Right forelimb (tissue), 1 donor: ENCODE results near the gene CNIH2.
"Not testable (repeated sequence)": the region's sequence is repeated elsewhere in the genome, so short reads cannot be mapped to it uniquely, and the experiment has no call there.

Experiments
- DNase-seq: peaks from one replicate; pipeline ENCODE4 v3.0.0-alpha.2; 2018

The CNIH2 gene

GRCh38 chr11:66259956-66260355 lies 18.0 kb upstream of the CNIH2 start:
- DNase-seq, result no peak

- DNase-seq, result no peak
Measured at GRCh38 chr11:66261578-66261977, 16.4 kb upstream of the CNIH2 start.

GRCh38 chr11:66262191-66262590 lies 15.8 kb upstream of the CNIH2 start:
- DNase-seq, result no peak

- DNase-seq, result no peak
Measured at GRCh38 chr11:66262696-66263095, 15.3 kb upstream of the CNIH2 start.

- no peak for DNase-seq
Measured at GRCh38 chr11:66263231-66263630, 14.7 kb upstream of the CNIH2 start.

- no peak for DNase-seq
Measured at GRCh38 chr11:66263785-66264184, 14.2 kb upstream of the CNIH2 start.

GRCh38 chr11:66264383-66264782 lies 13.6 kb upstream of the CNIH2 start:
- no peak for DNase-seq

GRCh38 chr11:66264914-66265313 lies 13.1 kb upstream of the CNIH2 start:
- DNase-seq, result no peak

GRCh38 chr11:66265531-66266377 lies 12.2 kb upstream of the CNIH2 start:
- DNase-seq, result no peak

GRCh38 chr11:66266378-66267038 lies 11.5 kb upstream of the CNIH2 start:
- no peak for DNase-seq

GRCh38 chr11:66267039-66267378 lies 11.0 kb upstream of the CNIH2 start:
- no peak for DNase-seq

GRCh38 chr11:66267379-66268243 lies 10.4 kb upstream of the CNIH2 start:
- DNase-seq, result peak; percentile 97

- peak; percentile 100 for DNase-seq
Measured at GRCh38 chr11:66268244-66268951, 9.6 kb upstream of the CNIH2 start, which contains the start of gene RAB1B. Gene RAB1B, plus strand, starts transcription at chr11:66268639. Its CDS starts 41 bp downstream, at chr11:66268680.

GRCh38 chr11:66268952-66269905 lies 8.7 kb upstream of the CNIH2 start:
- DNase-seq, result no peak

GRCh38 chr11:66271816-66272215 lies 6.2 kb upstream of the CNIH2 start:
- DNase-seq, result no peak

- DNase-seq, result no peak
Measured at GRCh38 chr11:66272596-66272995, 5.4 kb upstream of the CNIH2 start.

GRCh38 chr11:66274219-66274618 lies 3.8 kb upstream of the CNIH2 start:
- no peak for DNase-seq

- DNase-seq, result no peak
Measured at GRCh38 chr11:66275396-66275795, 2.6 kb upstream of the CNIH2 start.

GRCh38 chr11:66275984-66276612 lies 1.9 kb upstream of the CNIH2 start:
- DNase-seq, result no peak

- DNase-seq, result not testable (repeated sequence)
Measured at GRCh38 chr11:66276619-66277018, 1.4 kb upstream of the CNIH2 start.

GRCh38 chr11:66277064-66277463 lies 911 bp upstream of the CNIH2 start:
- not testable (repeated sequence) for DNase-seq
